HG03469 (cell line): ENCODE data around the gene FLNA.
"Not testable (repeated sequence)": the region's sequence is repeated elsewhere in the genome, so short reads cannot be mapped to it uniquely, and the experiment has no call there.

ENCODE experiments used
- ATAC-seq: cut with Tn5 transposase; IDR thresholded peaks from one replicate; pipeline ENCODE4 v1.9.1; 2021; ENCODE audit warnings: mild to moderate bottlenecking, moderate library complexity, moderate number of reproducible peaks; ENCODE audit not compliant: unreplicated experiment

The FLNA gene

DNA sequence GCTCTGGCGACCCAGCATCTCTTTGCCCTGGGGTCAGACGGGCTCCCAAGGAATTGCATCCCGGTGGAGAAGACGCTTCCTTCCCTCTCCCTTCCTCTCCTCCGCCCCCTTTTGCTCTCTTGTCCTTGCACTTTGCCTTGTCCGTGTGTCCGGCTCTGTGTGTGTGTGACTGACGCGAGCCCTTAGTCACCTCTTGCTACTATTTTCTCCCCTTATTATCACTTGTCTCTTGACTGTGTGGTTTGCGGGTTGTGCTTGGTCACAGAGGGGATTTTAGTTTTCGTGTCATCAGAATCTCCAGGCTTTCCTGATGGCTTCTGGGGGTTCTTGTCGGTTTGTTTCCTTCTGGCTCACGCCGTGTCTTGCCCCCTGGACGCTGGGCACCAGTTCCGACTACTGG lies 31.4 kb downstream of the FLNA start:
- not testable (repeated sequence) for ATAC-seq

GRCh38 chrX:154341399-154342298 lies 32.8 kb downstream of the FLNA start:
- ATAC-seq = peak; percentile 64

- no peak for ATAC-seq
Observed at GRCh38 chrX:154334496-154334895, 39.9 kb downstream of the FLNA start.

- ATAC-seq = no peak
Observed at GRCh38 chrX:154333837-154334271, 40.6 kb downstream of the FLNA start.

GRCh38 chrX:154333116-154333515 lies 41.3 kb downstream of the FLNA start:
- no peak for ATAC-seq

GRCh38 chrX:154332561-154332960 lies 41.9 kb downstream of the FLNA start:
- ATAC-seq = no peak

- ATAC-seq = no peak
Observed at GRCh38 chrX:154329294-154329693, 45.1 kb downstream of the FLNA start.

DNA sequence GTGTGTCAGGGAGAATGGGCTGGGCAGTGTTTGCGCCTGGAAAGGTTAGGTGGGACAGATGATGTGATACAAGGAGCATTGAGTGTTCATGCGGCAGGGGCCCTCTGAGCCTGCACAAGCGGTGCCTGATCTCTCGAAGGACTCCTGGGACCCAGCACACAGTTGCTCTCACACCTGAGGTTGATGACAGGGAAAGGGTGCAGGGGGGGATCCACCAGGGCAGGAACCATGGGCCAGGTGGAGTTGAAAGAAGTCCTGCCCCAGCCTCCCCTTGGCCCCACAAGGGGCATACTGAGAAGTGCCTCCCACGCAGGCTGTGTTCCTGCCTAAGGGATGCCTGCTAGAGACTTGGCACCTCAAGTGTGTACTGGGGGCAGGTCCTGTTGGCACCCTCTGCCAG lies 45.8 kb downstream of the FLNA start:
- ATAC-seq = no peak

- ATAC-seq = no peak
Observed at GRCh38 chrX:154327038-154327820, 47.2 kb downstream of the FLNA start.

- ATAC-seq = no peak
Observed at GRCh38 chrX:154325541-154325940, 48.9 kb downstream of the FLNA start.

DNA sequence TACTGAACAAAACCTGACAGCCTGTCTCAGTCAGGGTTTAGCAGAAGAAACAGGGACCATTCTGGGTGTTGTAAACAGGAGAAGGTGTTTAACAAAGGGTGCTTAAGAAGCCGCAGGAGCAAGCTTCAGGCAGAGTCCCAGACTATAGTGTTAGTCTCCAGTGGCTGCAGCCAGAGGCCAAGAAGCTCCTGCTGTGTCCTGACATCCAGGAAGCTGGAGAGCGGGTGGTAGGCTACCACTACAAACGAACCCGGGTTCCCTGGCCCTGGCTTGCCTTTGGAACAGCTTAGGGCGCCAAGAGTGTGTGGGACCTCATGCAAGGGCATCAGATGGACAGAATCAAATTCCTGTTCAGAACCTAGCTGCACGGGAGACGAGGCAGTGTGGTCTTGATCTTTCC lies 50.9 kb downstream of the FLNA start:
- ATAC-seq = no peak

GRCh38 chrX:154322890-154323289 lies 51.5 kb downstream of the FLNA start:
- no peak for ATAC-seq

- no peak for ATAC-seq
Observed at GRCh38 chrX:154321594-154321993, 52.8 kb downstream of the FLNA start.

GRCh38 chrX:154321152-154321551 lies 53.3 kb downstream of the FLNA start:
- ATAC-seq = no peak

DNA sequence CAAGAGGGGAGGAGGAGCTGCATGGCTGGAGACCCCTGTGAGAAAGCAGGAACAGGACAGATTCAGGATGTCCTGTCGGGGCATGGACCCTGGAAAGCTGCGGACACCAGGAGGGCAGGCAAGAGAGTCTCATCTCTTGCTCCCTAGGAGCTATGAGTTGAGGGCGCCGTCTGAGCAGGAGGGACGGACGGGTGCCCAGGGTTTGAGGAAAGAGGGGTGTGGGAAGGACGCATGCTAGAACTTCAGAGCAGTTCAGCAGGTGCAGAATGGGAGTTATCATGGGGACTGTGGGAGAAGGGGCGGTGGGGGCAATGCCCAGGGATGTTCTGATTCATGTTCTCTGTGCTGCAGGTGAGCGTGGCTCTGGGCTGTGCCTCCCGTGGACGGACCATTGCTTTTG lies 54.0 kb downstream of the FLNA start:
- ATAC-seq = no peak

- no peak for ATAC-seq
Observed at GRCh38 chrX:154317391-154317995, 56.9 kb downstream of the FLNA start.

DNA sequence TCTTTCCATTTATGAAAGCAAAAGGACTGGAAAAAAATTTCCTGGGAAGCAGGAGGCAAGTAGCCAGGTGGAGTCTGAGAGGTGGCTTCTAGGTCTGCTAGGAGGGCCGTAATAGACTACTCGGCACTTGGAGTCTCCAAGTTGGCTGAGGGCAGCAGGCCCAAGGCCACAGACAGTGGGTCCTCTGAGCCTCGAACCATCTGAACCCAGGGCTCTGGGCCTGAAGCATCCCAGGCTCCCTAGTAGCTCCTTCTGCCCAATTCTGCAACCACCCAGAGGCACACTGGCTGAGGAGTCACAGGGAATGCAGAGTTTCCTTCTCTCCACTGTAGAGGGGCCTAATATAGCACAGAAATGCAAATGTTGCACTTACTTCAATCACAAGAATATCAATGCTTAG lies 59.0 kb downstream of the FLNA start:
- no peak for ATAC-seq

DNA sequence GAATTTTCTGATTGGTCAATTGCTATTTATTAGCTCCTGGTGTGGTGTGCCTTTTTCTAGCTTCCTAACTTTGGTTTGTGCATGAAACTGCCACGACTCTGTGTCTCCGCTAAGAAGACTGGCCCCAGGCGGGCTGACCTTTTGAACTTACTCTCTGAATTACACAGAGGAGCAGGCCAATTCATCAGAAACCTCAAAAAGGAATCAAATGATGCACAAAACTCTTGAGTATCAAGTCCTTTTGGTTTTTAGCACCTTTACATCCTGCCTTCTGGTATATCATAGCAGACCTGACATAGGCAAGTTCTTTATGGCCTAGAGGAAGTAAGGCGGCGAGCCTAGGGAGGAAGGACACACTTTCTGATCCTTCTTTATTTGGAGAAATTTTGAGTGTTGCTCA lies 61.3 kb downstream of the FLNA start:
- no peak for ATAC-seq

DNA sequence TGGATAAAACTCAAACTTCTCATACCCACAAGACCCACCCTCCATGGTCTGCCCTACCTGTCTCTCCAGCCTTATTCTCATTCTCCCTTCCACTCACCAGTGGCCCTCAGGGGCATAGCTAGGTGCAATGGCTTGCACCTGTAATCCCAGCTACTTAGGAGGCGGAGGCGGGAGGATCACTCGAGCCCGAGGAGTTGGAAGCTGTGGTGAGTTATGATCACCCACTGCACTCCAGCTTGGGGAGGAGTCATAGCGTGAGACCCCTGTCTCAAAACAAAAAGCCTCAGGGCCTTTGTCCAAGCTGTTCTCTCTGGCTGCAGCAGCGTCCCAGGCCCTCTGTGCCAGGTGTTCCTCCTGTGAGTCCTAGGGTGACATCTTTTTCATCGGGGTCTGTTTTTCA lies 62.3 kb downstream of the FLNA start:
- ATAC-seq = no peak

DNA sequence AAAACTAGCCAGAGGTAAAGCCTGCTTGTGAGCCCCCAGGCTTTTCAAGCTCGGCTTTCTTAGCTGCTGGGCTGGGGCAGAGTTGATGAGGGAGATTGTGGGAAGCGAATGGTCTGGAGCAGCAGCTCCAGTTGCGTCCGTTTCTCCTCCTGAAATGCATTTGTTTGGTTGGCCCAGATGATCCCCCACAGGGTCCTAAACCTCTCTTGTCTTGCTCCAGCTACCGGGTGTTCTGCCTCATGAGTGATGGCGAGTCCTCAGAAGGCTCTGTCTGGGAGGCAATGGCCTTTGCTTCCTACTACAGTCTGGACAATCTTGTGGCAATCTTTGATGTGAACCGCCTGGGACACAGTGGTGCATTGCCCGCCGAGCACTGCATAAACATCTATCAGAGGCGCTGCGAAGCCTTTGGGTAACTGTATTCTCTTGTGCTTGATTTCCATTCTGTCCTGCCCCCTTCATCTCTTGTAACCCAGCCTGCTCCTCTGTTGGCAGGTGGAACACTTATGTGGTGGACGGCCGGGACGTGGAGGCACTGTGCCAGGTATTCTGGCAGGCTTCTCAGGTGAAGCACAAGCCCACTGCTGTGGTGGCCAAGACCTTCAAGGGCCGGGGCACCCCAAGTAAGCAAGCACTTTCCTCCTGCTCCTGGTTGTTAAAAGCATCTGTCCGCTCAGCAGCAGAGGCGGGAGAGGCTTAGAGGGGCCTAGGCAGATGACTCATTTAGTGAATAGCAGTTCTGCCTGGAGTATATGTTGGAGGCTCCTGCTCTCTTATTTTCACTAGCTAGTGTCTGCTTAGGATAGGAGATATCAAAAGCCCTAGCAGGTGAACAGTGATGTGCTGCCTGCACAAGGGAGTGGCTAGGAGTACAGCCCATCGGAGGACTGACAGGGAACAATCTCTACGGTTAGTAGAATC lies 63.6 kb downstream of the FLNA start:
- no peak for ATAC-seq
